Thyroid gland (tissue), 4 donors: ENCODE data around the gene SLMAP.

Experiments used
- CTCF ChIP-seq, 6 experiments: fragments of 200-600 bp in 3 of 6; fragments of 450-650 bp in 3 of 6; sonication (generic) in 3 of 6; IDR thresholded peaks; one replicate each; pipeline ENCODE4 v1.5.1; 2016 to 2019; ENCODE audit warnings: antibody characterized with exemption in 6 of 6, mild to moderate bottlenecking in 2 of 6, inconsistent platforms in 1 of 6, moderate library complexity in 1 of 6
- POLR2A ChIP-seq, 2 donors: fragments of 450-650 bp; IDR thresholded peaks; one replicate each; pipeline ENCODE4 v1.6.1; 2017; ENCODE audit warnings: antibody characterized with exemption in 2 of 2, mild to moderate bottlenecking in 2 of 2, moderate library complexity in 1 of 2

GRCh38 chr3:57753016-57753415, 3.1 kb upstream of the SLMAP start:
- TF ChIP-seq CTCF (IDR thresholded peaks at IDR 0.05), result no peak
- no peak for TF ChIP-seq POLR2A (IDR thresholded peaks at IDR 0.05)
